NT2/D1 (cell line): ENCODE data around the gene AGBL5.
A peak's percentile ranks its signal among the peaks of the same experiment; 100 is the strongest.

ENCODE experiments used
- DNase-seq: peaks from one replicate; pipeline ENCODE4 v3.0.0-alpha.2; 2011; ENCODE audit warnings: low read depth, low spot score
- H3K27me3 ChIP-seq: 2 replicates; pipeline ENCODE4 v1.6.0; 2011; ENCODE audit warnings: mild to moderate bottlenecking; ENCODE audit not compliant: insufficient read length, insufficient read depth
- H3K36me3 ChIP-seq: 2 replicates; pipeline ENCODE4 v1.6.1; 2011; ENCODE audit warnings: mild to moderate bottlenecking, low read length, mixed read lengths; ENCODE audit not compliant: insufficient read depth, insufficient read length
- H3K4me1 ChIP-seq: 2 replicates; pipeline ENCODE4 v1.5.1; 2011; ENCODE audit not compliant: insufficient read depth, insufficient read length
- H3K4me3 ChIP-seq: 2 replicates; pipeline ENCODE4 v1.5.1; 2011; ENCODE audit warnings: low read depth; ENCODE audit not compliant: insufficient read length
- H3K9ac ChIP-seq: 2 replicates; pipeline ENCODE4 v1.6.0; 2011; ENCODE audit warnings: low read depth; ENCODE audit not compliant: insufficient read length
- H3K9me3 ChIP-seq: 2 replicates; pipeline ENCODE4 v1.5.1; 2011; ENCODE audit warnings: mild to moderate bottlenecking, low read length; ENCODE audit not compliant: insufficient read depth
- SUZ12 ChIP-seq: IDR thresholded peaks from 2 replicates; pipeline ENCODE4 v1.6.1; 2011; ENCODE audit not compliant: insufficient read length, insufficient read depth; ENCODE audit errors: extremely low read depth
- YY1 ChIP-seq: IDR thresholded peaks from 2 replicates; pipeline ENCODE4 v1.6.1; 2011; ENCODE audit not compliant: insufficient read length, insufficient read depth
- ZNF274 ChIP-seq: IDR thresholded peaks from 2 replicates; pipeline ENCODE4 v1.6.1; 2011; ENCODE audit warnings: mild to moderate bottlenecking, low read depth, low read length

The AGBL5 gene

GRCh38 chr2:27009083-27009482 lies 42.4 kb upstream of the AGBL5 start:
- DNase-seq: no peak
- H3K4me1 ChIP-seq: no peaks in the 10 kb centered on the region
- TF ChIP-seq SUZ12: no peak
- no peak for TF ChIP-seq YY1
- no peak for TF ChIP-seq ZNF274
- peaks cover under 1% of the 10 kb centered on the region for H3K36me3 ChIP-seq
- H3K27me3 ChIP-seq: no peaks in the 10 kb centered on the region
- H3K4me3 ChIP-seq: no peak overlapping the region
- peaks cover 22% of the 10 kb centered on the region; the same call in 1 of the 2 replicates for H3K9me3 ChIP-seq
- no peak overlapping the region for H3K9ac ChIP-seq

GRCh38 chr2:27009716-27010115 lies 41.8 kb upstream of the AGBL5 start:
- Histone ChIP-seq H3K36me3 (peaks cover 6% of the 10 kb centered on the region), H3K4me1 (no peaks in the 10 kb centered on the region), H3K9ac (no peak overlapping the region), H3K4me3 (no peak overlapping the region), H3K27me3 (no peaks in the 10 kb centered on the region), H3K9me3 (peaks cover 28% of the 10 kb centered on the region; the same call in 1 of the 2 replicates)
- no peak for TF ChIP-seq YY1
- TF ChIP-seq ZNF274: no peak
- TF ChIP-seq SUZ12: no peak
- no peak for DNase-seq

- Histone ChIP-seq H3K27me3 (no peaks in the 10 kb centered on the region), H3K9ac (no peak overlapping the region), H3K4me1 (no peaks in the 10 kb centered on the region), H3K9me3 (peaks cover 28% of the 10 kb centered on the region; the same call in 1 of the 2 replicates), H3K4me3 (no peak overlapping the region), H3K36me3 (peaks cover 9% of the 10 kb centered on the region)
- no peak for DNase-seq
- no peak for TF ChIP-seq ZNF274
- TF ChIP-seq YY1: no peak
These were observed 41.3 kb upstream of the AGBL5 start for GRCh38 chr2:27010139-27010538.

- Histone ChIP-seq H3K4me1 (peaks cover 3% of the 10 kb centered on the region), H3K27me3 (no peaks in the 10 kb centered on the region), H3K9me3 (peaks cover 28% of the 10 kb centered on the region; the same call in 1 of the 2 replicates), H3K36me3 (peaks cover 12% of the 10 kb centered on the region), H3K4me3 (no peak overlapping the region), H3K9ac (no peak overlapping the region)
- DNase-seq: no peak
- no peak for TF ChIP-seq SUZ12
- TF ChIP-seq YY1: no peak
- no peak for TF ChIP-seq ZNF274
These were observed 37.7 kb upstream of the AGBL5 start for GRCh38 chr2:27013738-27014137.

GRCh38 chr2:27014771-27015433 lies 36.6 kb upstream of the AGBL5 start:
- no peak for DNase-seq
- Histone ChIP-seq H3K36me3 (peaks cover 12% of the 10 kb centered on the region), H3K9me3 (peaks cover 28% of the 10 kb centered on the region; the same call in 1 of the 2 replicates), H3K4me1 (peaks cover 3% of the 10 kb centered on the region), H3K27me3 (no peaks in the 10 kb centered on the region), H3K9ac (no peak overlapping the region), H3K4me3 (no peak overlapping the region)
- no peak for TF ChIP-seq SUZ12
- TF ChIP-seq ZNF274: no peak
- no peak for TF ChIP-seq YY1

- Histone ChIP-seq H3K27me3 (no peaks in the 10 kb centered on the region), H3K4me1 (peaks cover 7% of the 10 kb centered on the region), H3K36me3 (peaks cover 12% of the 10 kb centered on the region), H3K9me3 (peaks cover 27% of the 10 kb centered on the region; the same call in 1 of the 2 replicates), H3K9ac (no peak overlapping the region), H3K4me3 (no peak overlapping the region)
- peak; percentile 71 for DNase-seq
- TF ChIP-seq YY1 (no peak), SUZ12 (no peak), ZNF274 (no peak)
These were observed 34.6 kb upstream of the AGBL5 start for GRCh38 chr2:27016801-27017325.

GRCh38 chr2:27018142-27018541 lies 33.3 kb upstream of the AGBL5 start:
- Histone ChIP-seq H3K27me3 (no peaks in the 10 kb centered on the region), H3K4me1 (peaks cover 7% of the 10 kb centered on the region), H3K4me3 (no peak overlapping the region), H3K36me3 (peaks cover 18% of the 10 kb centered on the region), H3K9ac (no peak overlapping the region), H3K9me3 (peaks cover 15% of the 10 kb centered on the region; the same call in 1 of the 2 replicates)
- TF ChIP-seq SUZ12 (no peak), YY1 (no peak), ZNF274 (no peak)
- no peak for DNase-seq
